Suprapubic skin (tissue), 4 donors: ENCODE measurements around the gene HIP1. TPM values are rescaled to one million over a fixed set of nuclear protein-coding genes. Genes with fewer than 3 reads are reported as not detected.
A peak's percentile ranks its signal among the peaks of the same experiment; 100 is the strongest.

Experiments
- DNase-seq, 2 donors: peaks; one replicate each; pipeline ENCODE4 v3.0.0-alpha.2; 2019; ENCODE audit warnings: low spot score in 2 of 2
- H3K27ac ChIP-seq: fragments of 200-600 bp; sonication (generic); one replicate; pipeline ENCODE4 v1.5.1; 2019
- H3K27me3 ChIP-seq: fragments of 200-600 bp; sonication (generic); one replicate; pipeline ENCODE4 v1.5.1; 2019
- H3K36me3 ChIP-seq: fragments of 200-600 bp; sonication (generic); one replicate; pipeline ENCODE4 v1.5.1; 2019
- H3K4me1 ChIP-seq: fragments of 200-600 bp; sonication (generic); one replicate; pipeline ENCODE4 v1.5.1; 2019
- H3K4me3 ChIP-seq: fragments of 200-600 bp; sonication (generic); one replicate; pipeline ENCODE4 v1.5.1; 2019; ENCODE audit warnings: mild to moderate bottlenecking
- H3K9me3 ChIP-seq: fragments of 200-600 bp; sonication (generic); one replicate; pipeline ENCODE4 v1.5.1; 2019
- CTCF ChIP-seq, 2 donors: fragments of 200-600 bp in 1 of 2; fragments of 450-650 bp in 1 of 2; sonication (generic) in 1 of 2; IDR thresholded peaks; one replicate each; pipeline ENCODE4 v1.5.1; 2016 to 2019; ENCODE audit warnings: antibody characterized with exemption in 2 of 2, mild to moderate bottlenecking in 1 of 2, moderate library complexity in 1 of 2
- EP300 ChIP-seq: sonication (generic); formaldehyde crosslinking; IDR thresholded peaks from one replicate; pipeline ENCODE4 v1.6.1; 2017; ENCODE audit warnings: antibody characterized with exemption
- POLR2A ChIP-seq, 2 donors: fragments of 450-650 bp; IDR thresholded peaks; one replicate each; pipeline ENCODE4 v1.6.1; 2017; ENCODE audit warnings: antibody characterized with exemption in 2 of 2, mild to moderate bottlenecking in 2 of 2, moderate library complexity in 2 of 2
- POLR2AphosphoS5 ChIP-seq, 3 donors: sonication (generic); formaldehyde crosslinking; IDR thresholded peaks; one replicate each; pipeline ENCODE4 v1.6.1; 2017; ENCODE audit warnings: antibody characterized with exemption in 3 of 3
- WGBS: methylation state at CpG from one replicate; pipeline ENCODE4 v1.1.5; 2018; 5-methylcytosine and 5-hydroxymethylcytosine counted together
- total RNA-seq, 4 donors: library from RNA; depleted of rRNA; stranded (reverse); fragments of >200 nt; gene quantifications; one replicate each; pipeline ENCODE4 v1.1.0, GENCODE V29; 2016

HIP1 gene
- total RNA-seq, 4 donors from 2014 or later = 16.0 to 29.4 (median 22.3) TPM

GRCh38 chr7:75712517-75713361, 26.0 kb downstream of the HIP1 start:
- H3K9me3 ChIP-seq = peaks cover 14% of the 10 kb centered on the region
- no peak overlapping the region for H3K27ac ChIP-seq
- peak in 1 of 2 donors; percentile 14 for DNase-seq
- H3K4me1 ChIP-seq = peaks cover 6% of the 10 kb centered on the region
- H3K27me3 ChIP-seq = no peaks in the 10 kb centered on the region
- H3K36me3 ChIP-seq = no peaks in the 10 kb centered on the region
- no peak for TF ChIP-seq CTCF (IDR thresholded peaks at IDR 0.05)
- WGBS = 83% methylated on average over 4 of the region's 4 CpGs
- no peak overlapping the region for H3K4me3 ChIP-seq

DNA sequence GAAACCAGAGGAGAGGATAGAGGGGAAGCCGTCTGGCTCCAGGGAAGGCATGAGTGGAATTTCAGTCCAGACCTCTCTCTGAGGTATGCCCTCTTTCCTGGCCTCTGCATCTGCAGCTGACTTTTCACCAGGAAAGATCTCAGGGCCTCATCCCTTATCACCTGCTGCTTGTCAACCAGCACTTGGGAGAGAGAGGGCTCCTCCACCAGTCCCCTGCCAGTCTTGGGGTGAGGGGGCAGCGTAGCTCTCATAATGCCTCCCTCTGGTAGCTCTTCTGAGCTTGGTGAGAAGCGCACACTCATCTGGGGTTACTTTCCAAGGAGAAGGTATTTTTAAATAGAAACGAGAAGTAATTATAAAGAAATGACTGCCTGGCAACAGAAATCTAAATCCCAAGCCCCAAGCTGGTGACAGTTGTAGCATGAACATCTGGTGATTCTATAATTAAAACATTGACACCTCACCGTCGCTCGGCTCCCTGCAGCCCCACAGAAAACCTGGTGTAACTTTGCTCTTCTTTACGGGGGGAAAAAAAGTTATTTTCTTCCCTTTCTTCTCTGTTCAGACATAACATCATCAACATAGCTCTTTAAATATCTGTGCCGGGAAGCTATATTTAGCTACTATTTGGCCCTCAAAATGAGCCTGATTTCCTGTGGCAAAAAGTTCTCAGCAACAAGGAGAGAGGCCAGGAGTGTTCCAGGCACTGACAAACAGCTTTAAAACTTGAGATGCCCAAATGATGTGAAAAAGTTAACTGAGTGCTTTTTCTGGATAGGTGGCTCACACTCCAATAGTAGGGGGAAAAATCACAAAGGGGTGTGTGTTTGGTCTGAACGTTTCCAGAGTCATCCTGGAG, 26.9 kb downstream of the HIP1 start:
- Histone ChIP-seq H3K36me3 (no peaks in the 10 kb centered on the region), H3K9me3 (peaks cover 14% of the 10 kb centered on the region), H3K27me3 (no peaks in the 10 kb centered on the region), H3K27ac (no peak overlapping the region), H3K4me1 (peaks cover 6% of the 10 kb centered on the region), H3K4me3 (no peak overlapping the region)
- TF ChIP-seq POLR2A (IDR thresholded peaks at IDR 0.05) = no peak
- no peak for TF ChIP-seq CTCF (IDR thresholded peaks at IDR 0.05)
- TF ChIP-seq EP300 = no peak
- no peak for TF ChIP-seq POLR2AphosphoS5 (IDR thresholded peaks at IDR 0.05)
- DNase-seq = no peak
- WGBS = 35% methylated on average over 10 of the region's 10 CpGs

DNA sequence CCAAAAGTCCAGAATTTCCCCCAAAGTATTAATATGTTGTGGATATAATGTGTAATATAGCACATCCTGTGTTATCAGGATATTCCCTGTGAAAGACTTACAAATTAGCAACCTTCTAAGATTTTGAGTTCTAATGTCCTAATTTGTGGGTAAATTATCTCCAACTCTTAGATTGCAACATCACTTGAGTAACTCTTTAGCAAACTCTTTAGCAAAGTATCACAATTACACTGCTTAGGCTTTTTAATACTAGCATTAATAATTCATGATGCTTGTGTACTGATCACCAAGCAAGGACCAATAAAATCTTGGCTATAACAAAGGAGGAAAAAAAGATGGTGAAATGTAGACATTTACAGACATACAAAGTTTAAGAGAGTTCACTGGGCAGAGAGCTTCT, 27.7 kb downstream of the HIP1 start:
- no peaks in the 10 kb centered on the region for H3K36me3 ChIP-seq
- H3K4me1 ChIP-seq = peaks cover 6% of the 10 kb centered on the region
- DNase-seq = no peak
- TF ChIP-seq POLR2A (IDR thresholded peaks at IDR 0.05) (no peak), POLR2AphosphoS5 (IDR thresholded peaks at IDR 0.05) (no peak), EP300 (no peak), CTCF (IDR thresholded peaks at IDR 0.05) (no peak)
- H3K27ac ChIP-seq = no peak overlapping the region
- H3K27me3 ChIP-seq = no peaks in the 10 kb centered on the region
- H3K4me3 ChIP-seq = no peak overlapping the region
- peaks cover 14% of the 10 kb centered on the region for H3K9me3 ChIP-seq

- TF ChIP-seq EP300 (no peak), POLR2AphosphoS5 (IDR thresholded peaks at IDR 0.05) (no peak), CTCF (IDR thresholded peaks at IDR 0.05) (no peak), POLR2A (IDR thresholded peaks at IDR 0.05) (no peak)
- 81% methylated on average over 4 of the region's 4 CpGs for WGBS
- no peak overlapping the region for H3K4me3 ChIP-seq
Measured at GRCh38 chr7:75704928-75705327, 33.8 kb downstream of the HIP1 start.

GRCh38 chr7:75702515-75702914, 36.2 kb downstream of the HIP1 start:
- H3K27me3 ChIP-seq = no peaks in the 10 kb centered on the region
- no peaks in the 10 kb centered on the region for H3K9me3 ChIP-seq
- H3K36me3 ChIP-seq = no peaks in the 10 kb centered on the region
- H3K4me3 ChIP-seq = no peak overlapping the region
- peak in 1 of 2 donors; percentile 11 for DNase-seq
- no peak overlapping the region for H3K27ac ChIP-seq
- WGBS = 69% methylated on average over 4 of the region's 4 CpGs
- TF ChIP-seq POLR2AphosphoS5 (IDR thresholded peaks at IDR 0.05) (no peak), EP300 (no peak), POLR2A (IDR thresholded peaks at IDR 0.05) (no peak), CTCF (IDR thresholded peaks at IDR 0.05) (no peak)
- H3K4me1 ChIP-seq = no peaks in the 10 kb centered on the region

More at GRCh38 chr7:75704928-75705327, 33.8 kb downstream of the HIP1 start:
- DNase-seq = no peak
- H3K36me3 ChIP-seq = no peaks in the 10 kb centered on the region
- no peaks in the 10 kb centered on the region for H3K4me1 ChIP-seq
- no peaks in the 10 kb centered on the region for H3K27me3 ChIP-seq
- no peak overlapping the region for H3K27ac ChIP-seq
- H3K9me3 ChIP-seq = peaks cover 8% of the 10 kb centered on the region
